RCC 7860 (cell line): Measurements from ENCODE around the gene TRABD2B.

Experiments
- DNase-seq: peaks from one replicate; pipeline ENCODE4 v3.0.0-alpha.2; 2015; ENCODE audit warnings: low spot score
- FAIRE-seq: peaks from 2 replicates; lab custom pipeline; 2012; peaks lifted over from hg19 to GRCh38; lab: Jason Lieb, UNC

TRABD2B gene

DNA sequence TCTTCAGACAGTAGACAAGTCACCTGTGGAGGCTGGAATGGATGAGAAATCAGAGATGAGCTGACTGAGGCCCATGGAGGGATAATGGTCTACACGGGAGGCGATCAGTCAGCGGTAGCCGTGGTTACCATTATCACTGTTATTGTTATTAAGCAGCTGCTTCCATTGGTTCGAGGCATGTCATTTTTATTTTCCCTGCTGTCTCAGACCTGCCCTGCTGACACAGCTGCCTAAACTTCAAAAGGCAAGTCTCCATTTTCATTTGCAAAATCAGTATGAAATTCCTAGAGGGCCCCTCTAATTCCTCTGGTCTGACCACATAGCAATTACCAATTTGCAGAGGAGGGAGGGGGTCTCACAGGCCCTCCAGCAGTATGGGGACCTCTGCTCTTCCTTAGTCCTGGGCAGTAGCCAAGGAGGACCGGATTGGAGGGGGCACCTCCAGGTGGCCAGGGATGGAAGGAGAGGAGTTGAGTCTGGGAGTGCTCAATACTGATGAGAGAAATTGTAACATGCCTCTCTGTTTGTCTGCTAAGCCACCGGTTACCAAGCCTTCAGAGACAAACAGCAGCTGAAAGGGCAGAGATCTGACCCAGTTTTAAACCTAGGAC, 184.2 kb downstream of the TRABD2B start:
- no peak for DNase-seq
- FAIRE-seq = no peak

DNA sequence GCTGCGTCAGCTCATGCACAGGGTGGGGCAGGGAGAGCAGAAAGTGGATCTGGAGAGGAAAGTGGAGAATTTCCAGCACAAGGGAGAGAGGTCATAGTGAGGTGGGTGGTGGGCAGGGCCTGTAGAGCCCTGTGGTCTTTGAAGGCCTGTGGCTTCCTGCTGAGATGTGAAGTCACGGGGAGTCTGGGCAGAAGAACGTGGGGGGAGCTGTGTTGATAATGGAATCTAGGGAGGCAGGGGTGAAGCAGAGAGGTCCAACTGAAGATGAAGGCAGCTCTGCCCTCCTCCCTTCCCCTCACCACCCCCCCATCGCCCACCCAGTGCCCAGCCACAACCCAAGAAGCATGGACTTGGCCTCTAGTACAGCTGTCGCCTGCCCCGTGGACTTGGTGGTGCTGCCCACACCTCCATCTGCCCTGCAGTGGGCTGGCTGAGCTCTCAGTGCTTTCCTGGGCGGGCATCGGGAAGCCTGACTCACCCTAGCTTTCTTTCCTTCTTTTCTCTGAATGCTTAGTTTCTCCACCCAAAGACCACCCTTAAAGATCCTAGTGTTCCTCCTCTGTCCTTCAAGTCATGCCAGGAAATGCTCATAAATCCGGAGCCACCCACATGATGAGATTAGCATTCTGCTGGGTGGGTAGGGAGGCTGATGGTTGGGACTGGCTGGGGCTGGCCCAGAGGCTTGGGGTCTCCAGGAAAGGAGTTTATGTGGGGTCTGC, 186.1 kb downstream of the TRABD2B start:
- FAIRE-seq = no peak
- DNase-seq = no peak

DNA sequence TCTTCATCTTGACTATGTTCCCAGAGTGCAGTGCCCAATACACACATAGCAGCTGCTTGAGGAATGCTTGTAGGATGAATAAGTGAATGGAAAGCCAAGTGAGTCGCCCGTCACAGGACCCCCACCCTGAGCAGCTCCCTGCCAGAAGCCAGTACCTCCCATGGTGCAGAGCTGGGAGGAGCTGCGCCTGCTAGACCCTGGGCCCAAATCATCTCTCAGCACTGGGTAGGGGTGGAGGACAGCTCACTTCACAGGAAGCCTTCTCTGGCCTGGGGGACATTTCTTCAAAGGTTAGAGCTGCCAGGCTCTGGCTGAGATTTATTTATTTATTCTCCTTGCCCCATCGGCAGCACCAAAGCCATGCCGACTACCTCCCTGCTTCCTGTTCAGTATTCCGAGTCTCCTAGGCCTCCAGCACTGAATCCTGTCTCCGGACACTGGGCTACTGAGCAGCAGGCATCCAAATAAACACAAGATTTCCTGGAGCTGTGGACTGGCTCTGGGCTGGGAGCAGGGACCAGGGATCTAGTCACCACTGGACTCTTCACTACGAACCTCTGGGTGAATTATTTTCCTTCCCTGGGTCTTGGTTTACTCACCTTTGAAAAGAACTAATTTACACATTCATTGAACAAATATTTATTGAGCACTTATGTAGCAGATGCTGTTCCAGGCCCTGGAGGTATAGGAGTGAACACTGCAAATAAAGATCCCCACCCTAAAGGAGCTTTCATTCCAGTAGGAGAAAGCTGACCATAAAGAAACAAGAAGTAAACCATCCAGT, 187.7 kb downstream of the TRABD2B start:
- no peak for DNase-seq
- no peak for FAIRE-seq

DNA sequence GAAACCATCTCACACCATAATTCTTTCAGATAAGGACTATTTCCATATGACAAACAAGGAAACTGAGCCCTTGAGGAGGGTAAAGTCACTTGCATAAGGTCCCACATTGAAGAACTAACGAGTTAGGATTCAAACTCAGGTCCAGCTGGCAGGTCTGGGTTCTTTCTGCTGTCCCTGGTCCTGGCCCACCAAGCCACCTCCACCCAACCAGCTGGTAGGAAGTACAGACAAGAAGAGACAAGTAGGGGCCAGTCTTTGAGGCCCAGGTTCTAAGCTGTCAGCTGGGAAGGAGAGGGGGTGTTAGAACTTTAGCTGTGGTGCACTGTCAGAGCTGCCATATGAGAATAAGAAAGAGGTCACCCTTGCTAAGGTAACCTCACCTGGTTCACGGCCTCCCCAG, 188.6 kb downstream of the TRABD2B start:
- no peak for FAIRE-seq

DNA sequence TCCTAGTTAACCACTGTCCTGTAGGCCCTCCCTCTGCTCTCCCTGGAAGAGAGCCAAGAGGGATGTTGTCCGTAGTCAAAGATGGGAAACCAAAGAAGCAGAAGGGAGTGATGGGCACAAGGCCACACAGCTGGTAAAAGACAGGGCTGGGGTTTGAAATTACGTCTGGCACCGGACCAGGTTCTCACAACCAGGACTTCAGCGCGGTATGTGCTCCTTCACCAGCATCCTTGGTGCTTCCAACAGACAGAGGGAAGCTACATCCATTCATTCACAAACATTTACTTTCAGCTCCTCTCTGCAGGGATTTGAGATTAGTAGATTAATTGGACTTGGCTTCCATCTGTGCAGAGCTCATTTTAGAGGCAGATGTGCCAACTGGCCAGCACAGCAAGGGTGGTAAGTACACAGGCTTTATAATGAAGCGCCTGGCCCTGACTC, 191.2 kb downstream of the TRABD2B start:
- FAIRE-seq = no peak
- no peak for DNase-seq

More for the DNA sequence above, 188.6 kb downstream of the TRABD2B start:
- DNase-seq = no peak

DNA sequence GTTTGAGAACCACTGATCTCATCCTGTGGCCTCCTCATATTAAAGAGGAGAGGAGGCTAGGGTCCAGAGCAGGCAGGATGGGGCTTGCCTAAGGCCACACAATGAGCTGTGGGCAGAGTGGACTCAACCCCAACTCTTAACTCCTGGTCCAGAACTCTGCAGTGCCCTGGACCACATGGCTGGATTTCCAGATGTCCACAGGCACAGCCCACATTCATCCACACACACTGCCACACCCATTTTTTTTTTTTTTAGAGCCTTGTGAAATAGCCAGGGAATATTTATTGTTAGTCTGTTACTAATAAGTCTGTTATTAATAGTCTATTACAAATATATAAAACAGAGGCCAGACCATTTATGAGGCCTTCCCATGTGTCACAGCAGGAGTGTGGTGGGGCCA, 192.2 kb downstream of the TRABD2B start:
- no peak for DNase-seq
- no peak for FAIRE-seq

DNA sequence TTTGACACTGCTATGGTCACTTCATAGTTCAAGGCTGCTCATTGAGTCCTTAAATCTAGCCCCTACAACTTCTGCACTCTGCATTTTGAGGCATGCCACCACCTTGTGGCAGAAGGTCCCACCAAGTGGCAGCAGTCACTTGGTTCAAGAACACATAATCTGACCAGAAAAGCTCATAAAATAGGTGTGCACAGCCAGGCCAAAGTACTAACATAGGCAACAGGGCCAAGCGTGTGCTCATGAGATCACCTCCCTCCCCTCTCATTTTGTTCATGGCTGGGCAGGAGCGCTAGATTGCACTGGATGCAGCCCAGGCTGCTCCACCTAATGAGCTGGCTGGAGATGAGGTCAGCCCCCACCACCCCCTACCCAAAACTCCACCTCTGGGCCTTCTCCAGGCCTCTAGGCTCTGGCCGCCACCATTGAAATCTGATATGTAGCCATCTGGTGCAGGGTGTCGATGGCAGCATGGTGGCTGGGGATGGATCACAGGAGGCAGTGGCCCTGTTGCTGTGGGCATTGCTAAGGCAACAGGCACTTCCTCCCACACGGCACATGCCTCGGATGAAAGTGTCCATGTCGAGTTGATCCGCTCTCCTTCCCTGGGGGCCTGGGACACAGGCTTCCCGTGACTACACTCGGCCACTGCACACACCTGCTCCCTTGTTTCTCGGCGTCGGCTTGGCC, 193.2 kb downstream of the TRABD2B start:
- no peak for FAIRE-seq
- DNase-seq = no peak

DNA sequence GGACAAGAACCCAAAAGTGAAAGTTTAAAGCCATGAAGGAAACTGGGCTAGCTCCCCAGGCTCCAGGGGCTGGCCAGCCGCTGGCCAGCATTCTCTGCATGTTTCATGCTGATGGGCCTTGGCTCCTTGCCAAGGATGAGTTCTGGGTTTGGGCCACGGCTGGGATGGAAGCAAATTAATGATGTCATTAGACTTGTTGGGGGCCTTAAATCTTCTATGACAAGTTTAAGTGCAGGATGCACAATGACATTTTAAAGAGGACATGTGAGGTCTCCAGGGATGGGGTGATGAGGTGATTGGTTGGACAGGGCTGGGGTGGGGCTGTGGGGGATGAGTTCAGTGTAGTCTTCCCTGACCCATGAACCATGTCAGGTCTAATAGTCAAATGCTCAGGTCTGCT, 199.6 kb downstream of the TRABD2B start:
- no peak for FAIRE-seq
- no peak for DNase-seq

DNA sequence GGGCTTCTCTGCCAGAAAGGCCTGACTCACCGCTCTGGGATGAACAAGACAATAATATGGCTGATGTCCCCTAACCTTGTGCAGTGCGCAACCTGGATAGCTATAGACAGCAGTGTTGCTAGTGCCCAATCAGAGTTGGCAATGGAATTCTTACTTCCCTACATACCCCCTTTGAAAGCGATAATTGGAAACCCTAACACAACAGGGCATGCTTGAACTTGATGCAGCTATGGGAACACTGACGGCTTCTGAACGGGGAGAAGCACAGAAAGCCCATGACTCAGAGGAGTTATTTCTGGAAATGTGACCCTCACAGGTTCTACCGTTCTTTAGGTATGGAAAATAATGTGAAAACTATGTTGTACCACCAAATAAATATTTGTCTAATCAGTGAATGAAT, 200.6 kb downstream of the TRABD2B start:
- FAIRE-seq (no peak), DNase-seq (no peak)

DNA sequence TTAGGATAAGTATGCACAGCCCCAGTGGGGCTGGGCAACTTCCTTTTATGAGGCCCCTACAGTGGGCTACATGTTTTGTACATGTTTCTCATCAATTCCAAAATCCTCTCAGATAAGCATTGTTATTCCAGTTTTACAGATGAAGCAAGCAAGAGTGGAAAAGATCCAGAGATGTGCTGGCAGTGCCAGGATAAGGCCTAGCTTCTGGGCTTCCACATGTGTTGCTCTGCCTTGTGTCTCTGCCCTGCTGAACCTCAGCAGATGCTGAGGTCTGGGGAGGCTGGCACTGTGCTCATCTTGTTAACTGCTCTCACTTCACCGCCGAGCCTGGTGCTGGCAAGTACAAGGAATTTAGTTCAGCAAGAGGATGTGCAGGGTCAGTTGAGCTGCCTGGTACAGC, 202.1 kb downstream of the TRABD2B start:
- FAIRE-seq = no peak
- DNase-seq = no peak

DNA sequence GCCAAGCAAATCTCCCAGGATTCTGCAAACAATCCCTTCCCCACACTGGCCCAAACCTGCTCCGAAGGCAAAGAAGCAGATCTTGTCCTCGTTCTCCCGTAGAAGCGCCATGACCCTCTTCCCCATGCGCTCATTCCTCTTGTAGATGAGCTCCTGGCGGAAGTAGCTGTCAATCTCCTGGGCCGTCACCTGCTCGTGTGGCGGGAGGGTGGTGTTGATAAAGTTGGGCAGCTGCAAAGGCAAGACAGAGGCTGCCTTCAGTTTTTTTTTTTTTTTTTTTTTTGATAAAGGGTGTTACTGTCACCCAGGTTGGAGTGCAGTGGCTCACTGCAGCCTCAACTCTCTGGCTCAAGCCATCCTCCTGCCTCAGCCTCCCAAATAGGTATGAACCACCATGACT, 202.7 kb downstream of the TRABD2B start:
- FAIRE-seq (no peak), DNase-seq (no peak)

DNA sequence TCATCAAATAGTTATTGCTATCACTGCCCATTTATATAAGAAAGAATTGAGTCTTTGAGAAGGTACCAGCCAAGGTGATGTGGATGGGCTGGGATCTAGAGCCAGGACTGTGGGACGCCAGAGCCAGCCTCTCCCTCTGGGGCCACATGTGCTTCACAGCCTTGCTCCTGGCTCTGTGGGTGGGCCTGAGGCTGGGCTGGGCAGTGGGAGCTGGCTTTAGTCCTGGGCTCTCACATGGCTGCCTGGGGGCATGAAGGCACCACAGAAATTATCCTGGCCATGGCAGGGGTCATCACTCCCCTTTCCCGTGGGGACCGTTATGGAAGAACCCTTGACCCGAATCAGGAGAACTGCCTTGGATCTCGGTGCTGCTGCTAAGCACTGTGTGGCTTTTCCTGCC, 203.1 kb downstream of the TRABD2B start:
- FAIRE-seq = no peak

DNA sequence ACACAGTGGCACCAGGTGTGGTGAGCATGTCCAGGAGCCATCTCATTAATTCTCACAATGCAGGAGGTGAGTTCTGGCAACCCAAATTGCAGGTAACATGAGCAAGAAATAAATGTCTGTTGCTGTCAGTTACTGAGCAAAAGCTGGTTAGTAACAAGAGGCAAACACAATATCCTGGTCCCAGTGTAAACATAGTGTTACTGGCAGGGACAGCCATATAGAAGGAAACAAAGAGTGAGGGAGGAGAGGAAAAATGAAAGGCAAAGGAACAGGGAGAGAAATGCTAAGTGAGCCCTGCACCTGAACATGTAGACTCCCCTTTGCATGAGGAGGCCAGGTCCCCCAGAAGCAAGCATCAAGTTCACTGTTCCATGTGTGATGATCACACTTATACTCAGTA, 203.6 kb downstream of the TRABD2B start:
- FAIRE-seq = no peak
- no peak for DNase-seq

More for the DNA sequence above, 203.1 kb downstream of the TRABD2B start:
- no peak for DNase-seq

DNA sequence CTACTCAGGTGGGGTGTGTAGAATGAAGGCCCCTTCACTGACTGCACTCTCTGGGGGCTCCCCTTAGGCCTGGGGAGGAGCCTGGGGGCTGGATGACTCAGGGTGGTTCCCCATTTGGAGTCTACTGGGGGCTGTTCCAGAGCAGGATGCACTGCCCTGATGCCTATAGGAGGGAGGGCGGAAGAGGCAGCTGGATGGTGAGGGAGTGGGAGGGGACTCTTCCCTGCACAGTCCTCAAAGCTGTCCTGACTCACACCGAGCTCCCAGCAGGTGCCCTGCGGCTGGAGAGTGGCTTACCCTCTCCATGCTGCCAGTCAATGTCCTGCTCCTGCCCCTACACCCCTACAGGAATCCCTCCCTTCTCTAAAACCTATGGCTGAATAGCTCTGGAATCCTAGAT, 204.4 kb downstream of the TRABD2B start:
- no peak for FAIRE-seq
- no peak for DNase-seq

DNA sequence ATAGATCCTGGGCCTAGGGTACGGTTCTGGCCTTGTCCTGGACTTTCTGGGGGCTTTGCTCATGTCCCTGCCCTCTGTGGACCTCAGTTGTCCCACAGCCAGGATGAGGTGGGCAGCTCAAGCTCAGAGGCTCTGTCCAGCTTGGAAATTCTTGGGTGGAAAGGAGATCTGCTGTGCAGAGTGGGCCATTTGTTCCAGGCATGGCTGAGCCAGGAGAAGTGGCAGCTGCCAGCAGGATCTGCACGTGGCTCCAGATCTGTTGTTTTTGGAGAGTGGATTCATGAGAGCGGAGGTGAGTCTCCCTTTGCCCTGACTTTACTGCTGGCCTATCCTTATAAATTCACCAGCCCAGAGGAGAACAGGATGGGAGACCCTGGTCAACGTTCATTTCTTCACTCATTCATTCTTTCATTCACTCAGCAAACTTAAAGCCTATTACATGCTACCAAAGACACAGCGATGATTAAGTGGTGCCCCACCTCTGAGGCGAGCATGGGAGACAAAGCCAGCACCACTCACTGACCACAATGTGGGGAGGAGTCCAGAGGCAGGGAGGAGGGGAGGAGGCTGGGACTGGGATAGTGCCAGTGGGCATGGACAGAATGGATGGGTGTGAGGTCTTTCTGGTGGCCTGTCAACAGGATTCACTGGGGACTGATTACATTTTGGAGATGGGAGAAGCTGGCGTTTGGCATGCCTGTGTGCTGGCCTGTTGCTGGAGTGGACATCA, 205.1 kb downstream of the TRABD2B start:
- peak; percentile 29 for DNase-seq
- no peak for FAIRE-seq

DNA sequence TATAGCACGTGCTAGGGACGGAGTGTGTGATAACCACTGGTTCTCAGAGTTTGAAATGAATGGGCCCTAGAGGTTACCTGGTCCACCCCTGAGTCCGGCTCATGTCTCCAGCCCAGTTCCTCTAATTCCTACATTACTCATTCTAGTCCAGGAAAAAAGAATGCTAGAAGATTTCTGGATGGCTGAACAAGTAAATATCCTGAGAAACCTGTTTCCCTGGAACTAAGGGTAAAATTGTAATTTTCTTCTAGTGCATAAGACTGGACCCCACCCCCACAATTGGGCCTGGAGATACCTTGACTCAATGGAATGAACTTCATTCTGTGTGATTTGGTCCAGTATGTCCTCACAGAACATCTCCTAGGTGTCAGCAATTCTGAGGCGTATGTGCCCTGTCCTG, 208.4 kb downstream of the TRABD2B start:
- DNase-seq = no peak
- FAIRE-seq = no peak

DNA sequence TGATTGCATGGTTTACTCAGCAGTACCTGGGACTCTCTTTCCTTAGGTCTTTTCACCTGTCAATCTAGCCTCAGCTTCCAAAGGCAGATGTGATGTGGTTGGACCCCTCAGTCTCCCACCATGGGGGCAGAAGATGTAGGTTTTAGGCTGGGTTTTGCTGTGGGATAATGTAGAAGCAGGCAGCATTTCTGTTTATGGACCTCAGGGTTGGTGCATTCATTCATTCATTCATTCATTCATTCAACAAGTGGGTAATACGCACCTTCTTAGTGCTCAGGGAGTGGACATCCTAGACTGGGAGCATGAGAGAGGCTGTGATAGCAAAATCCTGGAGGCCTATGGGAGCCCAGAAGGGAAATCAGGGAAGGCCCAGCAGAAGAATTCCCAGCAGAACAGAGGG, 209.6 kb downstream of the TRABD2B start:
- FAIRE-seq (no peak), DNase-seq (no peak)

DNA sequence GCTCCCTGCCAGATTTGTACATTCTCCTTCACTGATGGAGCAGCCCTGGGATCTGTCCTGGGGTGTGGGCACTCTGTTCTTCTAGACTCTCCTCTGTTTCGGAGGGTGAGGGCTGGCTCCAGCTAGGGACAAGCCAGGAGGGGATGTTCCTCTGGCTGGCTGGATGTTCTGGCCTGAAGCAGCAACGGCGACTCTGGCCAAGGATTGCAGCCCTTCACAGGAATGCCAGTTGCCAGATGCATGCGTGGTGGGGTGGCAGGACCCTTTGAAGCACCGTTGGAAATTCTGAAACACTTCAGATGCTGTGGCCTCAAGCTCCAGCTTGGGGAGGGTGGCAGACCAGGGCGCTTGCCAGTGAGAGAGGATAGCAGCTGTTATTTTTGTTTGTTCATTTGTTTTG, 210.9 kb downstream of the TRABD2B start:
- DNase-seq (no peak), FAIRE-seq (no peak)

DNA sequence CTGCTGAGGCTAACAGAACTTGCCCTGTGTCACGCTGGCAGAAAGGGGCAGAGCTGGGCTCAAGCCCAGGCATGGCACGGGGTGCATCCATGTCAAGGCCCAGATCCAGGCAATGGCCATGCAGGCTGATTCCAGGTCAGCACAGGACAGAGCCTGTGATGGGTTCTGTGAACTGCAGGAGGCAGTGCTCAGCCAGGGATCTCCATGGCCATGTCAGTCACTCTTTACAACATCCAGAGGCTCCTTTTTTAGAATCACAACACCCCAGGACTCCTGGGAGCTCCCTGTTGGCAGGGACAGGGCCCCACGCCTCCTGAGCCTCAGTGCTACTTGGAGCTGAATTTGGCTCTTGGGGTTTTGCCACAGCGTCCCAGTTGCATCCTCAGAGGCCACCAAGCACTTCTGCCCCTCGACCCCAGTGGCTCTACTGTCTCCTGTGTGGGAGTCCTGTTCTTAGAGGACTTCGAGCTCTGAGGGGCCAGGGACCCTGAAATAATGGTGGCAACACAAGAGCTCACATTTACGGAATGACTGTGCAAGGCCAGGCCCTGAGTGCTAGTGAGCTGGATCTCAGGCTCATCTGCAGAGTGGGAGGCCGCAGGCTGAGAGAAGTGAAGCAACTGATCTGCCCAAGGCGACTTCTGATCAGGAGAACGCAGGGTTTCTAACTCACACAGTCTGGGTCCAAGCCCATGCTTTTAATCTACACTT, 211.5 kb downstream of the TRABD2B start:
- FAIRE-seq (no peak), DNase-seq (no peak)

DNA sequence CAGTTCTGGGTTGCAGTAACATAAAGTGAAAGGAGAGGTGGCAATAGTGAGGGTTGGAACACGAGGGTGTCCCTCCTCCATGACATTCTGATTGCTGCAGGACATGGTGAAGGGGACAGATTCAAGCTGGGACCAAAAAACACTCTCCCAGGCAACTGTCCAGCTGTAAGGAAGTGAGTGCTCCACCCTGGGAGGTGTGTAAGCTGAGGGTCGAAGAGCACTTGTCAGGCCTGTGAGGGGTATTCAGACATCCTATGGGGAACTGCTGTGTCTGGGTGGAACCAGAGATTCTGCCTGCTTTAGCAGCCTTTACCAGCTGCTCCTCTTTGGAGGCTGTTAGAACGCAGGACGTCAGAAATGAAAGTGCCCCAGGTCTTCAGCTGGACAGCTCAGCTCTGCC, 212.1 kb downstream of the TRABD2B start:
- DNase-seq (no peak), FAIRE-seq (no peak)
